Measurements from ENCODE around the gene SURF4.

DNA sequence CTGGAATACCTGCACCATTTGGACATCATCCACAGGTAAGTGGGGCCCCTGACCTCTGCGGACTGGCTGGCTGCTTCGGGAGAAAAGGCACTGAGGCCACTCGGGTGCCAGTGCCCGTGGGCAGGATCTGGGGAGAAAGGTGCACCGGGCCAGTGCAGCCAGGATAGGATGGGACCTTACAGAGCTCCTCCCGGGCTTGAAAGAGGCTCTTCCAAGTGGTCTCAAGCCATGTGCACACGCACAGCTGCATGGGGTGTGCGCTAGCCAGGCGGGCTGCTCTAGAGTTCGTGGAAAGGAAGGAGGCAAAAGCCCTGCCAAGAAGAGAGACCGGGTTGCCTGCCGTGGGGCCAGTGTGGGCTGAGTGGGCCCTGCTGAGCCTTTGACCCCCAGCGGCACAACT is 13.7 kb upstream of the SURF4 start:
- TF ChIP-seq EP300 (IDR thresholded peaks at IDR 0.05; ENCODE audit: borderline replicate concordance), result no peak
- TF ChIP-seq FOXM1 (IDR thresholded peaks at IDR 0.05; ENCODE audit: borderline replicate concordance, low read depth), result no peak
- TF ChIP-seq RAD21 (IDR thresholded peaks at IDR 0.05; ENCODE audit: low read depth), result no peak
- TF ChIP-seq, protein P1, sequence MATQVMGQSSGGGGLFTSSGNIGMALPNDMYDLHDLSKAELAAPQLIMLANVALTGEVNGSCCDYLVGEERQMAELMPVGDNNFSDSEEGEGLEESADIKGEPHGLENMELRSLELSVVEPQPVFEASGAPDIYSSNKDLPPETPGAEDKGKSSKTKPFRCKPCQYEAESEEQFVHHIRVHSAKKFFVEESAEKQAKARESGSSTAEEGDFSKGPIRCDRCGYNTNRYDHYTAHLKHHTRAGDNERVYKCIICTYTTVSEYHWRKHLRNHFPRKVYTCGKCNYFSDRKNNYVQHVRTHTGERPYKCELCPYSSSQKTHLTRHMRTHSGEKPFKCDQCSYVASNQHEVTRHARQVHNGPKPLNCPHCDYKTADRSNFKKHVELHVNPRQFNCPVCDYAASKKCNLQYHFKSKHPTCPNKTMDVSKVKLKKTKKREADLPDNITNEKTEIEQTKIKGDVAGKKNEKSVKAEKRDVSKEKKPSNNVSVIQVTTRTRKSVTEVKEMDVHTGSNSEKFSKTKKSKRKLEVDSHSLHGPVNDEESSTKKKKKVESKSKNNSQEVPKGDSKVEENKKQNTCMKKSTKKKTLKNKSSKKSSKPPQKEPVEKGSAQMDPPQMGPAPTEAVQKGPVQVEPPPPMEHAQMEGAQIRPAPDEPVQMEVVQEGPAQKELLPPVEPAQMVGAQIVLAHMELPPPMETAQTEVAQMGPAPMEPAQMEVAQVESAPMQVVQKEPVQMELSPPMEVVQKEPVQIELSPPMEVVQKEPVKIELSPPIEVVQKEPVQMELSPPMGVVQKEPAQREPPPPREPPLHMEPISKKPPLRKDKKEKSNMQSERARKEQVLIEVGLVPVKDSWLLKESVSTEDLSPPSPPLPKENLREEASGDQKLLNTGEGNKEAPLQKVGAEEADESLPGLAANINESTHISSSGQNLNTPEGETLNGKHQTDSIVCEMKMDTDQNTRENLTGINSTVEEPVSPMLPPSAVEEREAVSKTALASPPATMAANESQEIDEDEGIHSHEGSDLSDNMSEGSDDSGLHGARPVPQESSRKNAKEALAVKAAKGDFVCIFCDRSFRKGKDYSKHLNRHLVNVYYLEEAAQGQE (IDR thresholded peaks at IDR 0.05; ENCODE audit: low read depth), result no peak
- TF ChIP-seq, protein P2, sequence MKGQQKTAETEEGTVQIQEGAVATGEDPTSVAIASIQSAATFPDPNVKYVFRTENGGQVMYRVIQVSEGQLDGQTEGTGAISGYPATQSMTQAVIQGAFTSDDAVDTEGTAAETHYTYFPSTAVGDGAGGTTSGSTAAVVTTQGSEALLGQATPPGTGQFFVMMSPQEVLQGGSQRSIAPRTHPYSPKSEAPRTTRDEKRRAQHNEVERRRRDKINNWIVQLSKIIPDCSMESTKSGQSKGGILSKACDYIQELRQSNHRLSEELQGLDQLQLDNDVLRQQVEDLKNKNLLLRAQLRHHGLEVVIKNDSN (IDR thresholded peaks at IDR 0.05), result no peak
- no peak for TF ChIP-seq TEAD4 (IDR thresholded peaks at IDR 0.05)
- TF ChIP-seq, protein P3, sequence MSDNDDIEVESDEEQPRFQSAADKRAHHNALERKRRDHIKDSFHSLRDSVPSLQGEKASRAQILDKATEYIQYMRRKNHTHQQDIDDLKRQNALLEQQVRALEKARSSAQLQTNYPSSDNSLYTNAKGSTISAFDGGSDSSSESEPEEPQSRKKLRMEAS (IDR thresholded peaks at IDR 0.05), result no peak
- no peak for TF ChIP-seq YY1 (IDR thresholded peaks at IDR 0.05; ENCODE audit: low read depth)
- TF ChIP-seq TCF12 (IDR thresholded peaks at IDR 0.05; ENCODE audit: low read depth), result no peak
- TF ChIP-seq EGR1 (IDR thresholded peaks at IDR 0.05), result no peak
- no peak for TF ChIP-seq NFIC (IDR thresholded peaks at IDR 0.05)
- TF ChIP-seq CREB1 (IDR thresholded peaks at IDR 0.05; ENCODE audit: low read depth), result no peak

Data from Ishikawa (cell line).